ENCODE measurements around the gene SMAD3.

Gene SMAD3

GRCh38 chr15:67080118-67080899 lies 14.9 kb downstream of the SMAD3 start:
- H3K27ac ChIP-seq: no peak overlapping the region
- no peak for TF ChIP-seq CTCF (conservative IDR thresholded peaks at IDR 0.05)
- no peak for TF ChIP-seq ZFX (IDR thresholded peaks at IDR 0.05)

GRCh38 chr15:67080900-67081431 lies 15.6 kb downstream of the SMAD3 start:
- TF ChIP-seq CTCF (conservative IDR thresholded peaks at IDR 0.05) (no peak), ZFX (IDR thresholded peaks at IDR 0.05) (no peak)
- H3K27ac ChIP-seq: no peak overlapping the region

- TF ChIP-seq CTCF (conservative IDR thresholded peaks at IDR 0.05) (no peak), ZFX (IDR thresholded peaks at IDR 0.05) (no peak)
- no peak overlapping the region for H3K27ac ChIP-seq
Measured at GRCh38 chr15:67082007-67082536, 16.7 kb downstream of the SMAD3 start.

GRCh38 chr15:67083135-67083762 lies 17.8 kb downstream of the SMAD3 start:
- no peak overlapping the region for H3K27ac ChIP-seq
- TF ChIP-seq CTCF (conservative IDR thresholded peaks at IDR 0.05) (no peak), ZFX (IDR thresholded peaks at IDR 0.05) (no peak)

GRCh38 chr15:67084561-67084960 lies 19.2 kb downstream of the SMAD3 start:
- TF ChIP-seq CTCF (conservative IDR thresholded peaks at IDR 0.05): no peak
- no peak for TF ChIP-seq ZFX (IDR thresholded peaks at IDR 0.05)
- H3K27ac ChIP-seq: no peak overlapping the region

- no peak overlapping the region for H3K27ac ChIP-seq
- TF ChIP-seq ZFX (IDR thresholded peaks at IDR 0.05) (no peak), CTCF (conservative IDR thresholded peaks at IDR 0.05) (no peak)
Measured at GRCh38 chr15:67085237-67085817, 19.9 kb downstream of the SMAD3 start.

All from C4-2B (cell line).